ENCODE measurements around the gene NLRP5.
"Not testable (repeated sequence)": the region's sequence is repeated elsewhere in the genome, so short reads cannot be mapped to it uniquely, and the experiment has no call there.

Gene NLRP5

DNA sequence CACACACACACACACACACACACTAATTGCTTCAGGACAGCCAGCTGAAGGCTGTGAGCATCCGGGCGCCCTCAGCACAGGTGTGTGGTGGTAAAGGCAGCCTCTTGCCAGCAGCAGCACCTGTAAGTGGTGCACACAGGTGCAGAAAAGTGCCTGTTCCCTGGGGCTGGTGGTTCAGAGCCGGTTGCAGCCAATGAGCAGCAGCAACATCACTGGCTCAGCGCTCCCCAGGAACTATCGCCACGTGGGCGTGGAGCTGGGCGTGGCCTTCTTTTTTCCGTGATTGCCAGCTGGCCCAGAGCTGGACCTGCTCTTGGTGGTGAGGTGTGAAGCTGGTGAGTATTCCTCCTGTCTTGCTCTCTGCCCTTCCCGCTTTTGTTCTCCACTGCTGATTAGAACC, at the start of gene NLRP5:
TSS of gene NLRP5 (plus strand) at position 289 of the 400 bp plus-strand sequence.
- Histone ChIP-seq H3K27me3 (ENCODE audit: control insufficient read depth, low read length) (no peaks in the 10 kb centered on the region), H3K9me2 (replicated peaks; ENCODE audit: control insufficient read depth, low read length) (no peaks in the 10 kb centered on the region), H3K4me2 (ENCODE audit: low read length) (no peak within 1 kb of the TSS), H4K20me1 (ENCODE audit: control insufficient read depth, insufficient read depth, low read depth, low read length) (no peaks in the 10 kb centered on the region), H3K36me3 (ENCODE audit: control insufficient read depth, low read length) (no peaks in the 10 kb centered on the region), H3K79me2 (ENCODE audit: control insufficient read depth, low read length) (no peaks in the 10 kb centered on the region), H3K27ac (ENCODE audit: low read depth, low read length) (no peak within 1 kb of the TSS), H3K4me1 (ENCODE audit: control insufficient read depth, low read length) (no peaks in the 10 kb centered on the region), H3K9me3 (ENCODE audit: control insufficient read depth, insufficient read depth, low read length) (no peaks in the 10 kb centered on the region), H3K4me3 (ENCODE audit: low read length) (no peak within 1 kb of the TSS), H3F3A (ENCODE audit: control insufficient read depth, insufficient read depth) (no peaks in the 10 kb centered on the region)
- TF ChIP-seq EZH2phosphoT487 (IDR thresholded peaks at IDR 0.05; ENCODE audit: borderline replicate concordance, low read length): no peak
- TF ChIP-seq, protein P1, sequence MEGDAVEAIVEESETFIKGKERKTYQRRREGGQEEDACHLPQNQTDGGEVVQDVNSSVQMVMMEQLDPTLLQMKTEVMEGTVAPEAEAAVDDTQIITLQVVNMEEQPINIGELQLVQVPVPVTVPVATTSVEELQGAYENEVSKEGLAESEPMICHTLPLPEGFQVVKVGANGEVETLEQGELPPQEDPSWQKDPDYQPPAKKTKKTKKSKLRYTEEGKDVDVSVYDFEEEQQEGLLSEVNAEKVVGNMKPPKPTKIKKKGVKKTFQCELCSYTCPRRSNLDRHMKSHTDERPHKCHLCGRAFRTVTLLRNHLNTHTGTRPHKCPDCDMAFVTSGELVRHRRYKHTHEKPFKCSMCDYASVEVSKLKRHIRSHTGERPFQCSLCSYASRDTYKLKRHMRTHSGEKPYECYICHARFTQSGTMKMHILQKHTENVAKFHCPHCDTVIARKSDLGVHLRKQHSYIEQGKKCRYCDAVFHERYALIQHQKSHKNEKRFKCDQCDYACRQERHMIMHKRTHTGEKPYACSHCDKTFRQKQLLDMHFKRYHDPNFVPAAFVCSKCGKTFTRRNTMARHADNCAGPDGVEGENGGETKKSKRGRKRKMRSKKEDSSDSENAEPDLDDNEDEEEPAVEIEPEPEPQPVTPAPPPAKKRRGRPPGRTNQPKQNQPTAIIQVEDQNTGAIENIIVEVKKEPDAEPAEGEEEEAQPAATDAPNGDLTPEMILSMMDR (IDR thresholded peaks at IDR 0.05; ENCODE audit: low read depth, low read length, poor library complexity, severe bottlenecking): no peak

GRCh38 chr19:55939206-55939605, 47.4 kb upstream of the NLRP5 start:
- H3K27me3 ChIP-seq (ENCODE audit: control insufficient read depth, low read length): no peaks in the 10 kb centered on the region
- H3K9me2 ChIP-seq (replicated peaks; ENCODE audit: control insufficient read depth, low read length): no peaks in the 10 kb centered on the region
- no peaks in the 10 kb centered on the region for H4K20me1 ChIP-seq (ENCODE audit: control insufficient read depth, insufficient read depth, low read depth, low read length)
- H3K4me3 ChIP-seq (ENCODE audit: low read length): no peak overlapping the region
- TF ChIP-seq EZH2phosphoT487 (IDR thresholded peaks at IDR 0.05; ENCODE audit: borderline replicate concordance, low read length): no peak
- TF ChIP-seq, protein P1 (IDR thresholded peaks at IDR 0.05; ENCODE audit: low read depth, low read length, poor library complexity, severe bottlenecking): no peak
- H3K9me3 ChIP-seq (ENCODE audit: control insufficient read depth, insufficient read depth, low read length): no peaks in the 10 kb centered on the region
- H3K27ac ChIP-seq (ENCODE audit: low read depth, low read length): no peak overlapping the region
- no peaks in the 10 kb centered on the region for H3K4me1 ChIP-seq (ENCODE audit: control insufficient read depth, low read length)
- no peaks in the 10 kb centered on the region for H3K79me2 ChIP-seq (ENCODE audit: control insufficient read depth, low read length)
- H3K4me2 ChIP-seq (ENCODE audit: low read length): no peak overlapping the region
- H3F3A ChIP-seq (ENCODE audit: control insufficient read depth, insufficient read depth): no peaks in the 10 kb centered on the region
- H3K36me3 ChIP-seq (ENCODE audit: control insufficient read depth, low read length): no peaks in the 10 kb centered on the region

GRCh38 chr19:55940306-55940705, 46.3 kb upstream of the NLRP5 start:
- no peaks in the 10 kb centered on the region for H3K9me2 ChIP-seq (replicated peaks; ENCODE audit: control insufficient read depth, low read length)
- H3K4me2 ChIP-seq (ENCODE audit: low read length): no peak overlapping the region
- H4K20me1 ChIP-seq (ENCODE audit: control insufficient read depth, insufficient read depth, low read depth, low read length): no peaks in the 10 kb centered on the region
- no peaks in the 10 kb centered on the region for H3F3A ChIP-seq (ENCODE audit: control insufficient read depth, insufficient read depth)
- H3K79me2 ChIP-seq (ENCODE audit: control insufficient read depth, low read length): no peaks in the 10 kb centered on the region
- no peaks in the 10 kb centered on the region for H3K9me3 ChIP-seq (ENCODE audit: control insufficient read depth, insufficient read depth, low read length)
- TF ChIP-seq EZH2phosphoT487 (IDR thresholded peaks at IDR 0.05; ENCODE audit: borderline replicate concordance, low read length): no peak
- TF ChIP-seq, protein P1 (IDR thresholded peaks at IDR 0.05; ENCODE audit: low read depth, low read length, poor library complexity, severe bottlenecking): no peak
- no peaks in the 10 kb centered on the region for H3K4me1 ChIP-seq (ENCODE audit: control insufficient read depth, low read length)
- no peak overlapping the region for H3K27ac ChIP-seq (ENCODE audit: low read depth, low read length)
- no peaks in the 10 kb centered on the region for H3K36me3 ChIP-seq (ENCODE audit: control insufficient read depth, low read length)
- no peak overlapping the region for H3K4me3 ChIP-seq (ENCODE audit: low read length)
- H3K27me3 ChIP-seq (ENCODE audit: control insufficient read depth, low read length): no peaks in the 10 kb centered on the region

DNA sequence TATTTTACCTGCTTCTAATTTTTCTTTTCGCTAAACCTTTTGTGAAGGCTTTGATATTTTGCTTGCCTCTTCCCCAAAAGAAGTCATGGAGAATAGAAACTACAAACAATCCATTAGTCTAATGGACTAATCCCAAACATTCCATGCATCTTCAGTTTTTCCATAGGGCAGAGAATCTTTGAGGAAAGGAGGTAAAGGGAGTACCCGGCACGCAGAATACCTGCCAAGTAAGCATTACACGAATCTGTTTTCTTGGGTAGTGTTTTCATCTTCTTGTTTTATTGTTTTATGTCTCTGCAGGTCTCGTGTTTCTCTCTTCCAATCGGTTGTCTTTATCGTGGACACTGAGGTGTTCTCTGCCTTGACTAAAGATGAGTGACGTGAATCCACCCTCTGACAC, 39.0 kb upstream of the NLRP5 start, which contains the start of gene NLRP8:
TSS of gene NLRP8 (plus strand) at position 301 of the 400 bp plus-strand sequence.
- Histone ChIP-seq H3K4me1 (ENCODE audit: control insufficient read depth, low read length) (no peaks in the 10 kb centered on the region), H3K9me3 (ENCODE audit: control insufficient read depth, insufficient read depth, low read length) (no peaks in the 10 kb centered on the region), H3F3A (ENCODE audit: control insufficient read depth, insufficient read depth) (no peaks in the 10 kb centered on the region), H3K27ac (ENCODE audit: low read depth, low read length) (no peak within 1 kb of the TSS), H3K4me3 (ENCODE audit: low read length) (no peak within 1 kb of the TSS), H3K4me2 (ENCODE audit: low read length) (no peak within 1 kb of the TSS), H3K9me2 (replicated peaks; ENCODE audit: control insufficient read depth, low read length) (no peaks in the 10 kb centered on the region), H4K20me1 (ENCODE audit: control insufficient read depth, insufficient read depth, low read depth, low read length) (no peaks in the 10 kb centered on the region), H3K79me2 (ENCODE audit: control insufficient read depth, low read length) (no peaks in the 10 kb centered on the region), H3K36me3 (ENCODE audit: control insufficient read depth, low read length) (no peaks in the 10 kb centered on the region), H3K27me3 (ENCODE audit: control insufficient read depth, low read length) (no peaks in the 10 kb centered on the region)
- TF ChIP-seq, protein P1 (IDR thresholded peaks at IDR 0.05; ENCODE audit: low read depth, low read length, poor library complexity, severe bottlenecking): no peak
- TF ChIP-seq EZH2phosphoT487 (IDR thresholded peaks at IDR 0.05; ENCODE audit: borderline replicate concordance, low read length): no peak

- not testable (repeated sequence) for H3K79me2 ChIP-seq (ENCODE audit: control insufficient read depth, low read length); H4K20me1 ChIP-seq (ENCODE audit: control insufficient read depth, insufficient read depth, low read depth, low read length); H3K27me3 ChIP-seq (ENCODE audit: control insufficient read depth, low read length); H3K9me2 ChIP-seq (replicated peaks; ENCODE audit: control insufficient read depth, low read length); H3K27ac ChIP-seq (ENCODE audit: low read depth, low read length); H3K9me3 ChIP-seq (ENCODE audit: control insufficient read depth, insufficient read depth, low read length); H3K4me2 ChIP-seq (ENCODE audit: low read length); H3K36me3 ChIP-seq (ENCODE audit: control insufficient read depth, low read length); H3K4me1 ChIP-seq (ENCODE audit: control insufficient read depth, low read length); H3K4me3 ChIP-seq (ENCODE audit: low read length); H3F3A ChIP-seq (ENCODE audit: control insufficient read depth, insufficient read depth)
Measured at GRCh38 chr19:55950566-55950965, 36.0 kb upstream of the NLRP5 start.

Data from DOHH2 (cell line).